ENCODE measurements around the gene OR10G3.
"Not testable (repeated sequence)": the region's sequence is repeated elsewhere in the genome, so short reads cannot be mapped to it uniquely, and the experiment has no call there.

Gene OR10G3

DNA sequence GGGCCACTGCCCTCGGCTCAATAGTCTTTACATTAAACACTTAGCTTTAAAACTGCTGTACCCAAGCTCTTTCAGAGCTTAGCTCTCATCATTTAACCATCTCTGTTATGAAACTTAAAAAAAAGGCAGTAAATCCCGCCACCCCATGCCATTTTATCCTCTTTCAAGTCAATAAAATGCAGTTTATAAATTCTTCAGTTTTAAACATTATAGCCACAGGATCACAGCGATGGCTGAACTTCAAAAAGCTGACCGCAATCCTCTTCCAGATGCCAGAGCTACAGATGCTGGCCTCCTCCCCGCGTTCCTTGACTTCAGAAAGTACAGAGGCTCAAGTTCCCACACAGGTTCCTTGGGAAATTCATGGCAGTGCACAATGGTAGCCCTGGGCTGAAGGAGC lies 4.2 kb downstream of the OR10G3 start:
- H3K4me3 ChIP-seq (ENCODE audit: low read depth, low read length): no peak overlapping the region
- TF ChIP-seq, protein P1, sequence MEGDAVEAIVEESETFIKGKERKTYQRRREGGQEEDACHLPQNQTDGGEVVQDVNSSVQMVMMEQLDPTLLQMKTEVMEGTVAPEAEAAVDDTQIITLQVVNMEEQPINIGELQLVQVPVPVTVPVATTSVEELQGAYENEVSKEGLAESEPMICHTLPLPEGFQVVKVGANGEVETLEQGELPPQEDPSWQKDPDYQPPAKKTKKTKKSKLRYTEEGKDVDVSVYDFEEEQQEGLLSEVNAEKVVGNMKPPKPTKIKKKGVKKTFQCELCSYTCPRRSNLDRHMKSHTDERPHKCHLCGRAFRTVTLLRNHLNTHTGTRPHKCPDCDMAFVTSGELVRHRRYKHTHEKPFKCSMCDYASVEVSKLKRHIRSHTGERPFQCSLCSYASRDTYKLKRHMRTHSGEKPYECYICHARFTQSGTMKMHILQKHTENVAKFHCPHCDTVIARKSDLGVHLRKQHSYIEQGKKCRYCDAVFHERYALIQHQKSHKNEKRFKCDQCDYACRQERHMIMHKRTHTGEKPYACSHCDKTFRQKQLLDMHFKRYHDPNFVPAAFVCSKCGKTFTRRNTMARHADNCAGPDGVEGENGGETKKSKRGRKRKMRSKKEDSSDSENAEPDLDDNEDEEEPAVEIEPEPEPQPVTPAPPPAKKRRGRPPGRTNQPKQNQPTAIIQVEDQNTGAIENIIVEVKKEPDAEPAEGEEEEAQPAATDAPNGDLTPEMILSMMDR (IDR thresholded peaks at IDR 0.05; ENCODE audit: borderline replicate concordance, insufficient read depth, low read depth, low read length): no peak

DNA sequence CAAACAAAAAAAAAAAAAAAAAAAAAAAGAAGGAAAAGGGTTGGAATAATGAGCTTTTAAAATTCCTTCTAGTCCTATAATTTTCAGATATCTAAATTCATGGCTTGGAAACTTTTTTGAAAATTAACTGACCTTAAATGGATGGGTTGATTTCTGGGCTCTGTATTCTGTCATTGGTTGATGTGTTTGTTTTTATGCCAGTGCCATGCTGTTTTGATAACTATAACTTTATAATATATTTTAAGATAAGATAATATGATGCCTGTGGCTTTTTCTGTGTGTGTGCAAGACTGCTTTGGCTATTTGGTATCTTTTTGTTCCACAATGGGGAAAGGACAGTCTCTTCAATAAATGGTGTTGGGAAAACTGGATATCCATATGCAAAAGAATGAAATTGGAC lies 7.3 kb downstream of the OR10G3 start:
- TF ChIP-seq, protein P1 (IDR thresholded peaks at IDR 0.05; ENCODE audit: borderline replicate concordance, insufficient read depth, low read depth, low read length): no peak
- no peak overlapping the region for H3K4me3 ChIP-seq (ENCODE audit: low read depth, low read length)

DNA sequence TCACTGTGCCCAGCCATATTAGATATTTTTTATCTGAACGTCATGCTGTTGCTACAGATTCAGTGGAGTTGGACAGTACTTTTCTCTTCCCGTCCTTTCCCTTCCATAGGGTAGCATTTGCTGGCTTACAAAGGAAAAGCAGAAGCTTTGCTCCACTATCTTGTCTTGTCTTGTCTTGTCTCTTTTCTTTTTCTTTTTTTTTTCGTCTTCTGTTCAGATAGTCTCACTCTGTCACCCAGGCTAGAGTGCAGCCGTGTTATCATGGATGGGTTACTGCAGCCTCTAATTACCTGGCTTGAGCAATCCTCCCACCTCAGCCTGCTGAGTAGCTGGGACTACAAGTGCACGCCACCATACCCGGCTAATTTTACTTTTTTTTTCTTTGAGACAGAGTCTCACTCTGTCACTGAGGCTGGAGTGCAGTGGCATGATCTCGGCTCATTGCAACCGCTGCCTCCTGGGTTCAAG lies 21.1 kb downstream of the OR10G3 start:
- TF ChIP-seq, protein P1 (IDR thresholded peaks at IDR 0.05; ENCODE audit: borderline replicate concordance, insufficient read depth, low read depth, low read length): no peak
- no peak overlapping the region for H3K4me3 ChIP-seq (ENCODE audit: low read depth, low read length)

DNA sequence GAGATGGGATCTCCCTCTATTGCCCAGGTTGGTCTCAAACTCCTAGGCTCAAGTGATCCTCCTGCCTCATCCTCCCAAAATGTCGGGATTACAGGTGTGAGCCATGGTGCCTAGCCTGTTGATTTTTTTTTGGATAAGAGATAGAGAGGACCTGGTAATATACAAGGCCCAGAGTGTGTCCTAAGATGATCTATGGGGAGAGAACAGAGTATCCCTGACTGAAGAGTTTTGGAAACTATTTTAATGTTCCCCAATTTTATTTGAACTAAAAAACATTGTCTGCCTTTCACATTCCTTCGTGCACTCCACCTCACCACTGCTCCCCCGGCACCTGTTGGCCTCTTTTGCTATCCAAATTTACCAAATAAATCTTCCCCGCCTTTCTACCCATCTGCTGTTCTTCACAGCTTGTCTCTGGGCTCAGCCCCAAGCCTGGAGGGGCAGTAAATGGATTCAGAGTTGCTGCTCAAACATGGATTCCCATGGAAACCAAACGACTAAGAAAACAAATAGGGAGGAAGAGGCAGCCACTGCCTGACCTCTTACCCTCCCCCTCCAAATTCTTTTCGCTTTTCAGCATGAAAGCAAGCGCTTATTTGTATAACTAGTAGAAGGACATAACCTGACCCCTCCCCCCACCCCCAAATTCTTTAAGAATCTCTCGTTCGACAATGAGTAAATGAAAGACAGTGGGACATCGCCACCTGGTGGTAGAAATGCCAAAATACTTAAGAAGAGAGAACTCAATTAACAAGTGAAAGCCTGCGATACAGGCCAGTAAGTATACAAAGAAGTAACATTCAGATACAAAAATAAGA lies 22.6 kb downstream of the OR10G3 start:
- TF ChIP-seq, protein P1 (IDR thresholded peaks at IDR 0.05; ENCODE audit: borderline replicate concordance, insufficient read depth, low read depth, low read length): peak; percentile 24; the same call in 1 of the 2 replicates
- H3K4me3 ChIP-seq (ENCODE audit: low read depth, low read length): no peak overlapping the region

DNA sequence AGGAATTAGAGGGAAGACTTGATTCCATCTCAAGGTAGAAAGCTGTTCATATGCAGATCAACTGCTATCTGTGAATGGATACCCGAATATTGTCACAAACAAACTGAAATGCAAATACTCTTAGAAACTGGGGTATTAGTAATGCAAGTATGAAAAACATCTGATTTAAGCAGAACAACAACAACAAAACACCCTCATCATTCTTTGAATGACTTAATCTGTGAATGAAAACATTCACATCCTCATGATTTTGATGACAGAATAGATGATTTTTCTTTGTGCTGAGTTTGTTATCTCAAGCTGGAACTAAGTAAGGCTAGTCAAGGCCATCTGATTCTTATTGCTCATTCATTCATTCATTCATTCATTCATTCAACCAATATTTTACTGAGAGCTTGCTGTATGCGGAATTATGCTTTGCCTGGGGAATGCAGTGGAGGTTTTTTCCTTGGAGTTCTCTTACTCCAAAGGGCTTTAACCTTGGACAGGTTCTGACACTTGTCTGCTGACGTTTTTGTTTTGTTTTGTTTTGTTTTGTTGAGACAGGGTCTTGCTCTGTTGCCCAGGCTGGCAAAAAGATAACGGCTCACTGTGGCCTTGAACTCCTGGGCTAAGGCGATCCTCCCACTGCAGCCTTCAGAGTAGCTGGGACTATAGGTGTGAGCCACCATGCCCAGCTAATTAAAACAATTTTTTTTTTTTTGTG lies 23.3 kb downstream of the OR10G3 start:
- TF ChIP-seq, protein P1 (IDR thresholded peaks at IDR 0.05; ENCODE audit: borderline replicate concordance, insufficient read depth, low read depth, low read length): no peak
- H3K4me3 ChIP-seq (ENCODE audit: low read depth, low read length): no peak overlapping the region

DNA sequence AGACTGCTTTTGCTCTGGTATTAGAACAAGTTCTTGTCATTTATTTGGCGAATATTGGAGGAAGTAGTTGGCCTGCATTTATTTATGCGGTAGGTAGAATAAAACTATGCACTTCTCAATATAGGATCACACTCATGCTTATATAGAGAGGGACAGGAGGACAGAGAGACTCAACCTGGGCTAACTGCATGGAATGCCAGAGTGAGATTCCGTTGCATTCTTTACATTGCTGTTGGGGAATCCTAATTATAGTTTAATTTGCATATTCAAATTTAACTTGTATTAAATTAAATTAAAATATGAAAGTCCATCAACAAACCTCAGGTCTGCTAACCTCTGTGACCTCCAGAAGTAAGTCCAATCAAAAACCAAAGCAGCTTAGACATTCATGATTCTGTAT lies 26.6 kb downstream of the OR10G3 start:
- TF ChIP-seq, protein P1 (IDR thresholded peaks at IDR 0.05; ENCODE audit: borderline replicate concordance, insufficient read depth, low read depth, low read length): no peak
- H3K4me3 ChIP-seq (ENCODE audit: low read depth, low read length): no peak overlapping the region

DNA sequence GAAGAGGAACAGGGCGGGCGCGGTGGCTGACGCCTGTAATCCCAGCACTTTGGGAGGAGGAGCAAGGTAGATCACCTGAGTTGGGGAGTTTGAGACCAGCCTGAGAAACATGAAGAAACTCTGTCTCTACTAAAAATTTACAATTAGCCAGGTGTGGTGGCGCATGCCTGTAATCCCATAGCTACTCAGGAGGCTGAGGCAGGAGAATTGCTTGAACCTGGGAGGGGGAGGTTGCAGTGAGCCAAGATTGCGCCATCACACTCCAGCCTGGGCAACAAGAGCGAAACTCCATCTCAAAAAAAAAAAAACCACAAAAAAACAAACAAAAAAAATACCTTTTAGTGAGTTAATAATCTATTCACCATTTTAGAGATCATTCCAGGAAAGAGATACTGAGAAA lies 35.3 kb downstream of the OR10G3 start:
- H3K4me3 ChIP-seq (ENCODE audit: low read depth, low read length): not testable (repeated sequence)

Data from GM12875 (cell line).